ENCODE data around the gene SEMA4A.
A peak's percentile ranks its signal among the peaks of the same experiment; 100 is the strongest.
"Not testable (repeated sequence)": the region's sequence is repeated elsewhere in the genome, so short reads cannot be mapped to it uniquely, and the experiment has no call there.

SEMA4A gene

GRCh38 chr1:156167536-156167935 lies 14.2 kb downstream of the SEMA4A start:
- no peak overlapping the region for H3K9ac ChIP-seq (ENCODE audit: low read length)
- H3K4me1 ChIP-seq (ENCODE audit: control insufficient read depth, insufficient read depth, low read length): peaks cover 7% of the 10 kb centered on the region
- H3K4me3 ChIP-seq (ENCODE audit: low read depth, low read length): no peak overlapping the region
- H3K9me3 ChIP-seq (ENCODE audit: control insufficient read depth, insufficient read depth, low read depth, low read length): no peaks in the 10 kb centered on the region
- no peaks in the 10 kb centered on the region for H3K27me3 ChIP-seq (ENCODE audit: control insufficient read depth, insufficient read depth, low read length)
- H3K27ac ChIP-seq (ENCODE audit: low read depth, low read length): no peak overlapping the region
- H3K36me3 ChIP-seq (ENCODE audit: control insufficient read depth, insufficient read depth, low read length): peaks cover 2% of the 10 kb centered on the region; the same call in 1 of the 2 replicates

DNA sequence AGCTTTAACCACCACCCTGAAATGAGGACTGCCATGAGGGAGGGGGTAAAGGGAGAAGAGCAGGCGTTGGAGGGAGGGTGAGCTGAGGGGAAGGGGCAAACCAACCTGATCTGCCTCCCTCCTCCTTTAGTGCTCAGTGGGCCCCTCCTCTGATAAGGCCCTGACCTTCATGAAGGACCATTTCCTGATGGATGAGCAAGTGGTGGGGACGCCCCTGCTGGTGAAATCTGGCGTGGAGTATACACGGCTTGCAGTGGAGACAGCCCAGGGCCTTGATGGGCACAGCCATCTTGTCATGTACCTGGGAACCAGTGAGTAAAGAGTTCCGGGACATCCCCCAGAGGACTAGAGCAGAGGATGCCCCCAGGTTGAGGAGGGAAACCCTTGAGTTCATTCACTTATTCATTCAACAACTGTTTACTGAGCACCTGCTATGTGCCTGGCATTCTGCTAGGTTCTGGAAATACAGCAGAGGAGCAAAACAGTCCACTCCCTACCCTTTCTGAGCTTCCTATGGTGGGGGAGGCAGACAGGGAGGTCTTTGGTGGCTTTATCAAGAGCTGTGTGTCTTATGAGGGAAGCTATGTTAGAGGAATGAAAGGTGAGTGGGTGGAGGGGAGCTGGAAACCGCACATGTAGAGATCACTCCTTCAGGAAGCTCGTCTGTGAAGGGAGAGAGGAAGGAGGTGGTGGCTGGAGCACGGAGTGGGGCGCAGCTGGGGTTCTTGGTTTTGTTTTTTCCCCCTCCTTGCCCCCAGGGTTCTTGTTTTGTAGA lies 19.5 kb downstream of the SEMA4A start:
- Histone ChIP-seq H3K9me3 (ENCODE audit: control insufficient read depth, insufficient read depth, low read depth, low read length) (no peaks in the 10 kb centered on the region), H3K4me1 (ENCODE audit: control insufficient read depth, insufficient read depth, low read length) (peaks cover 22% of the 10 kb centered on the region), H3K27ac (ENCODE audit: low read depth, low read length) (no peak overlapping the region), H3K27me3 (ENCODE audit: control insufficient read depth, insufficient read depth, low read length) (no peaks in the 10 kb centered on the region), H3K9ac (ENCODE audit: low read length) (no peak overlapping the region), H3K36me3 (ENCODE audit: control insufficient read depth, insufficient read depth, low read length) (0 out of 2 replicates have a peak, but pooled peaks cover 3% of the 10 kb centered on the region), H3K4me3 (ENCODE audit: low read depth, low read length) (no peak overlapping the region)

DNA sequence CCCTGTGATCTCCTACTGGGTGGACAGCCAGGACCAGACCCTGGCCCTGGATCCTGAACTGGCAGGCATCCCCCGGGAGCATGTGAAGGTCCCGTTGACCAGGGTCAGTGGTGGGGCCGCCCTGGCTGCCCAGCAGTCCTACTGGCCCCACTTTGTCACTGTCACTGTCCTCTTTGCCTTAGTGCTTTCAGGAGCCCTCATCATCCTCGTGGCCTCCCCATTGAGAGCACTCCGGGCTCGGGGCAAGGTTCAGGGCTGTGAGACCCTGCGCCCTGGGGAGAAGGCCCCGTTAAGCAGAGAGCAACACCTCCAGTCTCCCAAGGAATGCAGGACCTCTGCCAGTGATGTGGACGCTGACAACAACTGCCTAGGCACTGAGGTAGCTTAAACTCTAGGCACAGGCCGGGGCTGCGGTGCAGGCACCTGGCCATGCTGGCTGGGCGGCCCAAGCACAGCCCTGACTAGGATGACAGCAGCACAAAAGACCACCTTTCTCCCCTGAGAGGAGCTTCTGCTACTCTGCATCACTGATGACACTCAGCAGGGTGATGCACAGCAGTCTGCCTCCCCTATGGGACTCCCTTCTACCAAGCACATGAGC lies 23.3 kb downstream of the SEMA4A start:
- Histone ChIP-seq H3K36me3 (ENCODE audit: control insufficient read depth, insufficient read depth, low read length) (0 out of 2 replicates have a peak, but pooled peaks cover 3% of the 10 kb centered on the region), H3K27me3 (ENCODE audit: control insufficient read depth, insufficient read depth, low read length) (no peaks in the 10 kb centered on the region), H3K9ac (ENCODE audit: low read length) (no peak overlapping the region), H3K4me3 (ENCODE audit: low read depth, low read length) (no peak overlapping the region), H3K4me1 (ENCODE audit: control insufficient read depth, insufficient read depth, low read length) (peaks cover 43% of the 10 kb centered on the region), H3K27ac (ENCODE audit: low read depth, low read length) (0 out of 2 replicates have a peak overlapping the region, but pooled peaks have one; percentile 26), H3K9me3 (ENCODE audit: control insufficient read depth, insufficient read depth, low read depth, low read length) (no peaks in the 10 kb centered on the region)

GRCh38 chr1:156177919-156178654 lies 24.7 kb downstream of the SEMA4A start:
- Histone ChIP-seq H3K36me3 (ENCODE audit: control insufficient read depth, insufficient read depth, low read length) (0 out of 2 replicates have a peak, but pooled peaks cover 3% of the 10 kb centered on the region), H3K4me3 (ENCODE audit: low read depth, low read length) (no peak overlapping the region), H3K9ac (ENCODE audit: low read length) (peak overlapping the region; percentile 55), H3K27me3 (ENCODE audit: control insufficient read depth, insufficient read depth, low read length) (no peaks in the 10 kb centered on the region), H3K9me3 (ENCODE audit: control insufficient read depth, insufficient read depth, low read depth, low read length) (no peaks in the 10 kb centered on the region), H3K4me1 (ENCODE audit: control insufficient read depth, insufficient read depth, low read length) (peaks cover 45% of the 10 kb centered on the region), H3K27ac (ENCODE audit: low read depth, low read length) (peak overlapping the region; percentile 93; the same call in 1 of the 2 replicates)

GRCh38 chr1:156180471-156180870 lies 27.1 kb downstream of the SEMA4A start:
- H3K27me3 ChIP-seq (ENCODE audit: control insufficient read depth, insufficient read depth, low read length): no peaks in the 10 kb centered on the region
- no peak overlapping the region for H3K4me3 ChIP-seq (ENCODE audit: low read depth, low read length)
- H3K4me1 ChIP-seq (ENCODE audit: control insufficient read depth, insufficient read depth, low read length): peaks cover 51% of the 10 kb centered on the region
- 0 out of 2 replicates have a peak, but pooled peaks cover 3% of the 10 kb centered on the region for H3K36me3 ChIP-seq (ENCODE audit: control insufficient read depth, insufficient read depth, low read length)
- H3K9me3 ChIP-seq (ENCODE audit: control insufficient read depth, insufficient read depth, low read depth, low read length): peaks cover 1% of the 10 kb centered on the region; the same call in 1 of the 2 replicates
- peak overlapping the region; percentile 98 for H3K27ac ChIP-seq (ENCODE audit: low read depth, low read length)
- H3K9ac ChIP-seq (ENCODE audit: low read length): peak overlapping the region; percentile 86

DNA sequence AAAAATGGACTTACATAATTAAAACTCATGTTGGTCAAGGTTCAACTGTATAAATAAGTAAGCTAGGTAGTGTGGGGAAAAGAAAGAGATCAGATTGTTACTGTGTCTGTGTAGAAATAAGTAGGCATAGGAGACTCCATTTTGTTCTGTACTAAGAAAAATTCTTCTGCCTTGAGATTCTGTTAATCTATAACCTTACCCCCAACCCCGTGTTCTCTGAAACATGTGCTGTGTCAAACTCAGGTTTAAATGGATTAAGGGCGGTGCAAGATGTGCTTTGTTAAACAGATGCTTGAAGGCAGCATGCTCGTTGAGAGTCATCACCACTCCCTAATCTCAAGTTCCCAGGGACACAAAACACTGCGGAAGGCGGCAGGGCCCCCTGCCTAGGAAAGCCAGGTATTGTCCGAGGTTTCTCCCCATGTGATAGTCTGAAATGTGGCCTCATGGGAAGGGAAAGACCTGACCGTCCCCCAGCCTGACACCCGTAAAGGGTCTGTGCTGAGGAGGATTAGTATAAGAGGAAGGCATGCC lies 28.1 kb downstream of the SEMA4A start:
- Histone ChIP-seq H3K27ac (ENCODE audit: low read depth, low read length) (peak overlapping the region; percentile 98), H3K4me3 (ENCODE audit: low read depth, low read length) (peak overlapping the region; percentile 36), H3K9me3 (ENCODE audit: control insufficient read depth, insufficient read depth, low read depth, low read length) (peaks cover 11% of the 10 kb centered on the region; the same call in 1 of the 2 replicates), H3K4me1 (ENCODE audit: control insufficient read depth, insufficient read depth, low read length) (peaks cover 51% of the 10 kb centered on the region), H3K9ac (ENCODE audit: low read length) (peak overlapping the region; percentile 86)
- not testable (repeated sequence) for H3K27me3 ChIP-seq (ENCODE audit: control insufficient read depth, insufficient read depth, low read length); H3K36me3 ChIP-seq (ENCODE audit: control insufficient read depth, insufficient read depth, low read length)

DNA sequence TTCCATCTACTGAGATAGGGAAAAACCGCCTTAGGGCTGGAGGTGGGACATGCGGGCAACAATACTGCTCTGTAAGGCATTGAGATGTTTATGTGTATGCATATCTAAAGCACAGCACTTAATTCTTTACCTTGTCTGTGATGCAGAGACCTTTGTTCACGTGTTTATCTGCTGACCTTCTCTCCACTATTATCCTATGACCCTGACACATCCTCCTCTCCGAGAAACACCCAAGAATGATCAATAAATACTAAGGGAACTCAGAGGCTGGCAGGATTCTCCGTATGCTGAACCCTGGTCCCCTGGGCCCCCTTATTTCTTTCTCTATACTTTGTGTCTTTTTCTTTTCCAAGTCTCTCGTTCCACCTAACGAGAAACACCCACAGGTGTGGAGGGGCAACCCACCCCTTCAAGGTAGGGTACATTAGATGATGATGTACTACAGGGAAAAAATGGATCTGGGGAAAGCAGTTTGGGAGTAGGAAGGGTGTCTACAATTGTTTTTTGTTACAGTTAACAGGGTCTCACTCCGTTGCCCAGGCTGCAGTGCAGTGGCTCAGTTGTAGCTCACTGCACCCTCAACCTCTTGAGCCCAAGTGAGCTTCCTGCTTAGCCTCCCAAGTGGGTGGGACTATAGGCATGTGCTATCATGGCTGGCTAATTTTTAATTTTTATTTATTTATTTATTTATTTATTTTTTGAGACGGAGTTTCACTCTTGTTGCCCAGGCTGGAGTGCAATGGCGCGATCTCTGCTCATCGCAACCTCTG lies 28.8 kb downstream of the SEMA4A start:
- H3K9ac ChIP-seq (ENCODE audit: low read length): peak overlapping the region; percentile 86
- peak overlapping the region; percentile 98 for H3K27ac ChIP-seq (ENCODE audit: low read depth, low read length)
- peaks cover 44% of the 10 kb centered on the region for H3K4me1 ChIP-seq (ENCODE audit: control insufficient read depth, insufficient read depth, low read length)

GRCh38 chr1:156186347-156187177 lies 33.2 kb downstream of the SEMA4A start:
- H3K36me3 ChIP-seq (ENCODE audit: control insufficient read depth, insufficient read depth, low read length); H3K4me3 ChIP-seq (ENCODE audit: low read depth, low read length); H3K9ac ChIP-seq (ENCODE audit: low read length); H3K27ac ChIP-seq (ENCODE audit: low read depth, low read length); H3K27me3 ChIP-seq (ENCODE audit: control insufficient read depth, insufficient read depth, low read length): not testable (repeated sequence)
- peaks cover 11% of the 10 kb centered on the region for H3K4me1 ChIP-seq (ENCODE audit: control insufficient read depth, insufficient read depth, low read length)
- peaks cover 12% of the 10 kb centered on the region for H3K9me3 ChIP-seq (ENCODE audit: control insufficient read depth, insufficient read depth, low read depth, low read length)

More for the DNA sequence above, 28.8 kb downstream of the SEMA4A start:
- not testable (repeated sequence) for H3K36me3 ChIP-seq (ENCODE audit: control insufficient read depth, insufficient read depth, low read length); H3K27me3 ChIP-seq (ENCODE audit: control insufficient read depth, insufficient read depth, low read length)
- H3K9me3 ChIP-seq (ENCODE audit: control insufficient read depth, insufficient read depth, low read depth, low read length): peaks cover 12% of the 10 kb centered on the region; the same call in 1 of the 2 replicates
- H3K4me3 ChIP-seq (ENCODE audit: low read depth, low read length): peak overlapping the region; percentile 32

- peaks cover 14% of the 10 kb centered on the region for H3K4me1 ChIP-seq (ENCODE audit: control insufficient read depth, insufficient read depth, low read length)
Observed at GRCh38 chr1:156190265-156190664, 36.9 kb downstream of the SEMA4A start.

More at GRCh38 chr1:156190265-156190664, 36.9 kb downstream of the SEMA4A start:
- not testable (repeated sequence) for H3K27ac ChIP-seq (ENCODE audit: low read depth, low read length); H3K36me3 ChIP-seq (ENCODE audit: control insufficient read depth, insufficient read depth, low read length); H3K27me3 ChIP-seq (ENCODE audit: control insufficient read depth, insufficient read depth, low read length); H3K4me3 ChIP-seq (ENCODE audit: low read depth, low read length); H3K9ac ChIP-seq (ENCODE audit: low read length)
- H3K9me3 ChIP-seq (ENCODE audit: control insufficient read depth, insufficient read depth, low read depth, low read length): peaks cover 12% of the 10 kb centered on the region
